ENCODE measurements around the gene CLSTN2. TPM values are rescaled to one million over a fixed set of nuclear protein-coding genes. Genes with fewer than 3 reads are reported as not detected.

Gene CLSTN2
- total RNA-seq, 1 experiment from 2014 or later: not detected

DNA sequence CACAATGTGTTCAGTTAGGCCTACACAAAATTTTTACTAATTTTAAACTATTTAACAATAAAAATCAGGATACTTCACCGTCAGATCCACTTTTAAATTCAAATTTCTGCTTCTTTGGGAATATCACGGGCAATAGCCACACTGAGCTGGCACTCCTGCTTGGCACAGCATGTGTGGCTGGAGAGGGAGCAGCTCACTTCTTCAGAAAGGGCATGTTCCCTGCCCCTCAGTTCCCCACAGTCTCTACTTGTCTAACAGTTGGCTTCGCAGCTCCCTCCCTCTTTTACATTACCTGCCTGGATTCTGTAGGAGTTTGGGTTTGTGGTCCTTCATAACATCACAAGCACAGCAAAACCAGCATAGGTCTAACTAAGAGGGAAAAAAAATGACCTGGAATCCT lies 666.9 kb downstream of the CLSTN2 start:
- DNase-seq (ENCODE audit: extremely low read depth, low read depth): no peak

- no peak for DNase-seq (ENCODE audit: extremely low read depth, low read depth)
Observed at GRCh38 chr3:140602781-140603180, 667.8 kb downstream of the CLSTN2 start.

GRCh38 chr3:140603766-140604165 lies 668.8 kb downstream of the CLSTN2 start:
- DNase-seq (ENCODE audit: extremely low read depth, low read depth): no peak

- DNase-seq (ENCODE audit: extremely low read depth, low read depth): no peak
Observed at GRCh38 chr3:140610544-140610943, 675.6 kb downstream of the CLSTN2 start.

- DNase-seq (ENCODE audit: extremely low read depth, low read depth): no peak
Observed at GRCh38 chr3:140614001-140614400, 679.0 kb downstream of the CLSTN2 start.

DNA sequence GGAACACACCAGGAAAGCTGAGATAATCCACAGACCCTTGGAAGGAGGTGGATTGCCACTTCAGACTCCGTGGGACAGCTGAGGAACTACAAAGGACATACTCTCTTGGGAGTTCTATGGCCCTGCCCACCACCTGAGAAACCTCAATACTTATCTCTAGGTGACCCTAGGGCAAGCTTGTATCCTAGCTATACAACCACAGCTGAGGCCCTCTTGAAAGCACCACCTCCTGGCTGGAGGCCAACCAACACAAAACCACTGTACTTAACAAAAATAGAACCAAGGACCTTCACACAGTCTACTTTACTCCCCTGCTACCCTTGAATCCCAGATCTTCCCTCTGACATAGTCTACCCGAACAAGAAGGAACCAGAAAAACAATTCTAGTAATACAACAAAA lies 682.1 kb downstream of the CLSTN2 start:
- no peak for DNase-seq (ENCODE audit: extremely low read depth, low read depth)

DNA sequence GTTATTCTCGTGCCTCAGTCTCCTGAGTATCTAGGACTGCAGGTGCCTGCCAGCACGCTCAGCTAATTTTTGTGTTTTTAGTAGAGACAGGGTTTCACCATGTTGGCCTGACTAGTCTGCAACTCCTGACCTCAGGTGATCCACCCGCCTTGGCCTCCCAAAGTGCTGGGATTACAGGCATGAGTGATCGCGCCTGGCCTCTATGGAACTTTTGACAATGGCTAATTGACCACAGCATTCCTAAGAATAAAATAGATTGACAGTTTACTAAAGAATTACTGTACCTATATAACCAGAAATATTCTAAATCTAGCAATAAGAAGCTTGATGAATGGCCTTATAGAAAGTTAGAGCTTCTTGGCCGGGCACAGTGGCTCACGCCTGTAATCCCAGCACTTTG lies 691.9 kb downstream of the CLSTN2 start:
- DNase-seq (ENCODE audit: extremely low read depth, low read depth): no peak

Small RNA genes lying within 50 kb of the gene (small RNA-seq; reads per million reads assigned to genes)
- 0 reads per million in 2 experiments for gene AC048346.1

Measured in NCI-H460 (cell line).